ENCODE results near the gene TSPAN1. TPM values are rescaled to one million over a fixed set of nuclear protein-coding genes. Genes with fewer than 3 reads are reported as not detected.
"Not testable (repeated sequence)": the region's sequence is repeated elsewhere in the genome, so short reads cannot be mapped to it uniquely, and the experiment has no call there.

Gene TSPAN1
- total RNA-seq, 2 donors from 2014 or later, result not detected

DNA sequence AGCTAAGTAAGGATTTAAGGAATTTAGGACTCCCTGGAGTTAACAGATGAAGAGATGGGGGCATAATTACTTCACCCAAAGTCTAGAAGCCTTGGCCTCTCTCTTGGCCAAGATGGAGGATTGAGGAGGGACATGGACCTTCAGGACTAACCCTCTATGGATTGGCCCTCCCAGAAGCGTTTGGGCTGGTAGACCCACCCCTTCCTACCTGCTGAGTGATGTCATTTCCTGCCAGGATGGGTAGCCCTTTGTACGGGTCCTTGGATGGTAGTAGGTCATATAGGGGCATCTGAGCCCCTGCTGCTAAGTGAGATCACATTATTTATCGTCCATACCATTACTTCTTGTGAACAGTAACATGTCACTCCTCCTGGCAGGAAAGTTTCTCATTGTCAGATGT lies 45.9 kb downstream of the TSPAN1 start:
- Histone ChIP-seq H3K36me3 (ENCODE audit: control insufficient read depth, insufficient read depth, low read length) (no peaks in the 10 kb centered on the region), H3K4me3 (ENCODE audit: low read length) (no peak overlapping the region), H3K4me1 (ENCODE audit: control insufficient read depth, insufficient read depth, low read length) (peaks cover 2% of the 10 kb centered on the region), H3K27ac (ENCODE audit: low read depth, low read length) (no peak overlapping the region), H3K9ac (ENCODE audit: extremely low read depth, low read length, poor library complexity, severe bottlenecking) (no peak overlapping the region), H3K27me3 (ENCODE audit: control insufficient read depth, insufficient read depth, low read length, poor library complexity, severe bottlenecking) (no peaks in the 10 kb centered on the region), H3K9me3 (ENCODE audit: control insufficient read depth, low read length) (no peaks in the 10 kb centered on the region)
- WGBS, 2 experiments (ENCODE audit: insufficient coverage in 1 of 2, insufficient read length in 1 of 2), result 96 to 100% methylated on average over 1 to 3 of the region's 3 CpGs
- Mint-ChIP-seq H3K27ac (no peak overlapping the region), H3K4me3 (no peak overlapping the region), H3K36me3 (ENCODE audit: low read depth) (no peaks in the 10 kb centered on the region), H3K27me3 (ENCODE audit: insufficient read depth) (no peaks in the 10 kb centered on the region), H3K9me3 (no peaks in the 10 kb centered on the region), H3K4me1 (peaks cover 36% of the 10 kb centered on the region)
- no peak for TF ChIP-seq CTCF (conservative IDR thresholded peaks at IDR 0.05)
- no peak for DNase-seq

- Histone ChIP-seq H3K4me3 (ENCODE audit: low read length) (no peak overlapping the region), H3K36me3 (ENCODE audit: control insufficient read depth, insufficient read depth, low read length) (no peaks in the 10 kb centered on the region), H3K27ac (ENCODE audit: low read depth, low read length) (peak overlapping the region; percentile 62), H3K4me1 (ENCODE audit: control insufficient read depth, insufficient read depth, low read length) (peaks cover 2% of the 10 kb centered on the region), H3K27me3 (ENCODE audit: control insufficient read depth, insufficient read depth, low read length, poor library complexity, severe bottlenecking) (no peaks in the 10 kb centered on the region), H3K9ac (ENCODE audit: extremely low read depth, low read length, poor library complexity, severe bottlenecking) (no peak overlapping the region), H3K9me3 (ENCODE audit: control insufficient read depth, low read length) (no peaks in the 10 kb centered on the region)
- Mint-ChIP-seq H3K9me3 (no peaks in the 10 kb centered on the region), H3K4me3 (no peak overlapping the region), H3K4me1 (peaks cover 36% of the 10 kb centered on the region), H3K27me3 (ENCODE audit: insufficient read depth) (no peaks in the 10 kb centered on the region), H3K27ac (peak overlapping the region; percentile 68), H3K36me3 (ENCODE audit: low read depth) (no peaks in the 10 kb centered on the region)
- WGBS, 2 experiments (ENCODE audit: insufficient coverage in 1 of 2, insufficient read length in 1 of 2), result 39% methylated on average over 4 of the region's 4 CpGs; no CpG with 5 or more reads in 1 of the 2 experiments
- DNase-seq, result peak; percentile 78
- no peak for TF ChIP-seq CTCF (conservative IDR thresholded peaks at IDR 0.05)
These were observed 46.9 kb downstream of the TSPAN1 start for GRCh38 chr1:46221749-46222148.

DNA sequence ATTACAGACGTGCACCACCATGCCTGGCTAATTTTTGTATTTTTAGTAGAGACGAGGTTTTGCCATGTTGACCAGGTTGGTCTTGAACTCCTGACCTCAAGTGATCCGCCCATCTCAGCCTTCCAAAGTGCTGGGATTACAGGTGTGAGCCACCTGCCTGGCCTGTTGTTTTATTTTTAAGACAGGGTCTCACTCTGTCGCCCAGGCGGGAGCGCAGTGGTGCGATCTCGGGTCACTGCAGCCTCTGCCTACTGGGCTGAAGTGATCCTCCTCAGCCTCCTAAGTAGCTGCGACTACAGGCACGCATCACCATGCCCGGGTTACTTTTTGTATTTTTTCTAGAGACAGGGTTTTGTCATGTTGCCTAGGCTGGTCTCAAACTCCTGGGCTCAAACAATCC lies 48.2 kb downstream of the TSPAN1 start:
- H3K4me1 Mint-ChIP-seq, result peaks cover 36% of the 10 kb centered on the region
- not testable (repeated sequence) for H3K27ac ChIP-seq (ENCODE audit: low read depth, low read length); H3K9me3 ChIP-seq (ENCODE audit: control insufficient read depth, low read length); H3K27ac Mint-ChIP-seq; H3K9me3 Mint-ChIP-seq; H3K36me3 Mint-ChIP-seq (ENCODE audit: low read depth); DNase-seq; H3K4me3 Mint-ChIP-seq; H3K27me3 Mint-ChIP-seq (ENCODE audit: insufficient read depth); H3K9ac ChIP-seq (ENCODE audit: extremely low read depth, low read length, poor library complexity, severe bottlenecking); H3K4me3 ChIP-seq (ENCODE audit: low read length); H3K27me3 ChIP-seq (ENCODE audit: control insufficient read depth, insufficient read depth, low read length, poor library complexity, severe bottlenecking); H3K36me3 ChIP-seq (ENCODE audit: control insufficient read depth, insufficient read depth, low read length); H3K4me1 ChIP-seq (ENCODE audit: control insufficient read depth, insufficient read depth, low read length)
- WGBS, 2 experiments (ENCODE audit: insufficient coverage in 1 of 2, insufficient read length in 1 of 2), result 88 to 89% methylated on average over 11 of the region's 11 CpGs

DNA sequence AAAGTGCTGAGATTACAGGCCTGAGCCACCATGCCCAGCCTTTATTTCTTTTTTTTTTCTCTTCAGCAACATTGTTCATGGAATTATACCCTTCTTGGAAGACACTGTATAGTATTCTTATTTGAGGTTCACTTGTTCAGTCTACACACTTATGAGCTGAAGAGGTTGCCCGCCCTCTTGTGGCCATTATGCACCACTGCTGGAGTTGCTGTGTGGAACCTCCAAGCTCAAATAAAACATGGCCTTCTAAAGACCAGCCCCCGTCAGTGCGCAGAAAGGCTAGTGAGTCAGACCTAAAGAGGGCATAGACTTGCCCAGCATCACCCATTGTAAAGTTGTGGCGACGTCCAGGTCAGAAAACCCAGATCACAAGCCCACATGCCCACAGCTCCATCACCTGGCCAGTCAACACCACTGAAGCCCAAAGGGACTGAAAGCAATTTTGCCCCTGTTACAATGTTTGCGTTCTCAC lies 48.6 kb downstream of the TSPAN1 start:
- Mint-ChIP-seq H3K4me1 (peaks cover 36% of the 10 kb centered on the region), H3K27ac (no peak overlapping the region), H3K9me3 (no peaks in the 10 kb centered on the region), H3K4me3 (no peak overlapping the region), H3K27me3 (ENCODE audit: insufficient read depth) (no peaks in the 10 kb centered on the region), H3K36me3 (ENCODE audit: low read depth) (no peaks in the 10 kb centered on the region)
- peak; percentile 99 for TF ChIP-seq CTCF (conservative IDR thresholded peaks at IDR 0.05)
- H3K4me3 ChIP-seq (ENCODE audit: low read length), result no peak overlapping the region
- peak; percentile 86 for DNase-seq
- no peaks in the 10 kb centered on the region for H3K27me3 ChIP-seq (ENCODE audit: control insufficient read depth, insufficient read depth, low read length, poor library complexity, severe bottlenecking)
- no peaks in the 10 kb centered on the region for H3K9me3 ChIP-seq (ENCODE audit: control insufficient read depth, low read length)
- H3K9ac ChIP-seq (ENCODE audit: extremely low read depth, low read length, poor library complexity, severe bottlenecking), result peak overlapping the region; percentile 19
- WGBS, 2 experiments (ENCODE audit: insufficient coverage in 1 of 2, insufficient read length in 1 of 2), result 19 to 31% methylated on average over 6 of the region's 6 CpGs
- no peak overlapping the region for H3K27ac ChIP-seq (ENCODE audit: low read depth, low read length)
- no peaks in the 10 kb centered on the region for H3K36me3 ChIP-seq (ENCODE audit: control insufficient read depth, insufficient read depth, low read length)
- H3K4me1 ChIP-seq (ENCODE audit: control insufficient read depth, insufficient read depth, low read length), result peaks cover 2% of the 10 kb centered on the region

Measured in endodermal cell (in vitro differentiated cells).